Forelimb muscle (tissue), 1 donor: ENCODE data around the gene SLC38A2. TPM values are rescaled to one million over a fixed set of nuclear protein-coding genes. Genes with fewer than 3 reads are reported as not detected.

ENCODE experiments used
- DNase-seq: peaks from one replicate; pipeline ENCODE4 v3.0.0-alpha.2; 2013; ENCODE audit warnings: low read depth
- polyA plus RNA-seq: library from polyadenylated mRNA; unstranded; fragments of 120-200 nt; gene quantifications from one replicate; pipeline ENCODE4 v1.2.1, GENCODE V29; 2013; ENCODE audit not compliant: insufficient read length

Gene SLC38A2
- polyA plus RNA-seq, 1 donor: 98.9 TPM

DNA sequence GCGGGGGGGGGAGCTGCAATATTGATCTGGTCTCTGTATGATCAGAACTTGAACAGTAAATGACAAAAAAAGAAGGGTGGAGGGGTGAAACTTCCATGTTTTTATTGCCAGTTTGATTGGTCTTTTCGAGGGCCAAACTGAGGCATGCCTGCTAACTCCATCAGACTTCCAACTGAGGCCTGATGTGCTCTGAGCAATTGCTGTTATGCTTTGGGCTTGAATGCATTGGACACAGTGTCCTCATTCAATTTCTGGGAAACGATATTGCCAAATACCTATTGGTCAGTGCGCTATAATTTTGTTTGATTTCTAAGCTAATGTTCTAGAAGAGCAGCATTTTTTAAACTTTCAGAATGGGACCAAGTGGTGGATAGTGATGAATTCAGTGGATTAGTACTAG is 2.1 kb upstream of the SLC38A2 start:
- no peak for DNase-seq

DNA sequence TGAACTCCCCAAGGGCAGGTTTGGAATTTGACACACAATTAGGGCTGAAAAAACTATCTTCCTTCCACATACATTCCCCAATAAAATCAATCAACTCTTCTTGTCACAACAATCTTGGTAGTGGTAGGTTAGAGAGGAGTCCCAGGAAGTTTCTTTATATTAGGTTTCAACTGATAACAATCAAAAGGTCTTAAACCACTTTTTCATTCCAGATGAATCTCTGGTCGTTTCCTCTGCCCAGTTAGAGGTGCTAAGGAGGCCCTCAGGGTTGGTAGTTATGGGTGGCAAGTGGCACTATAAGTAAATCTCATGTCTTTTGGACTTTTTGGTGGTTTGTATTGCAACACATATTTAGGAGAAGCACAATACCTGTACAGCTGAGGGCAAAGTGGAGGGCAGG is 1.7 kb upstream of the SLC38A2 start:
- no peak for DNase-seq

DNA sequence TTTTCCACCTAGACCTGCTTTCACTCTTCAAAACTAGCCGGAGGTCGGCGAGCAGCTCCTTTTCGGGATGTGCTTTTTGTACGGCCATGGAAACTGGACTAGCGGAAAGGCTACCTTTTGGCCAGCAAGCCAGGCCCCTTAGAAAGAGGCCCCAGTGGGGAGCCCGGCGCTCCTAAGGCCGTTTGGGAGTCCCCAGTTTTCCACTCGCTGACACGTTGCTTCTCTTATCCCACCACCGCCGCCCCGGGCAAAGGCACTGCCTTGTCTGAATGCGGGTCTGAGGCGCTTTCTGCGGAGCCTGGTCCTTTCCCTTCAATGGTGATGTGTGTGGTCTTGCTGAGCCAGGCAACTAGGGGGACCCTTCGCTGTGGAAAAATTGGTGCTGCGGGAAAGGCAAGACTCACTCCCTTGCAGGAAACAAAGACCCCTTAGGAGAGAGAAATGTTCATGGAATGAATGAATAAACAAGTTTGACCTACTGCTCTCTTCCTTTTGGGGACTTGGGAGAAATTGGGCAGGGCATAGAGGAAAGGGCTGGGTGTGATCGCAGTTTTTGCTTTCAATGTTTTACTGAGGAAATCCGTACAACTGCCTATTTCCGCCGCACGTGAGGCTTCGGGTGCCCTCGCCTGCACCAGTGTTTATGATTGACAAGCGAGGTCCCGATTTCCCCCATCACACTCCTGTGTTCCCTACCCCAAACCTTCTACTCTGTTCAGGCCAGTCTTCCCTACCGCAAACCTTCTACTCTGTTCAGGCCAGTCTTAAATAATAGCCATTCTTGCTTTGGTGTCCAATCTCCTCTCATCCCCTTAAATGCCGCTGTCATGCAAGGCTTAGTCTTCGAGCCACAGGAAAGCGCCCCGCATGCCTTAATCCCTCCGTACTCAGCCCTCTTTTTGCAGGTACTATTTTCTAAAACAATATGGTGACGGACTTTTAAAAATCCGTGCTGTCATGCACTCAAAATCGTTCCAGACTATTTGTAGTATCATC is 1.0 kb upstream of the SLC38A2 start:
- DNase-seq: no peak

DNA sequence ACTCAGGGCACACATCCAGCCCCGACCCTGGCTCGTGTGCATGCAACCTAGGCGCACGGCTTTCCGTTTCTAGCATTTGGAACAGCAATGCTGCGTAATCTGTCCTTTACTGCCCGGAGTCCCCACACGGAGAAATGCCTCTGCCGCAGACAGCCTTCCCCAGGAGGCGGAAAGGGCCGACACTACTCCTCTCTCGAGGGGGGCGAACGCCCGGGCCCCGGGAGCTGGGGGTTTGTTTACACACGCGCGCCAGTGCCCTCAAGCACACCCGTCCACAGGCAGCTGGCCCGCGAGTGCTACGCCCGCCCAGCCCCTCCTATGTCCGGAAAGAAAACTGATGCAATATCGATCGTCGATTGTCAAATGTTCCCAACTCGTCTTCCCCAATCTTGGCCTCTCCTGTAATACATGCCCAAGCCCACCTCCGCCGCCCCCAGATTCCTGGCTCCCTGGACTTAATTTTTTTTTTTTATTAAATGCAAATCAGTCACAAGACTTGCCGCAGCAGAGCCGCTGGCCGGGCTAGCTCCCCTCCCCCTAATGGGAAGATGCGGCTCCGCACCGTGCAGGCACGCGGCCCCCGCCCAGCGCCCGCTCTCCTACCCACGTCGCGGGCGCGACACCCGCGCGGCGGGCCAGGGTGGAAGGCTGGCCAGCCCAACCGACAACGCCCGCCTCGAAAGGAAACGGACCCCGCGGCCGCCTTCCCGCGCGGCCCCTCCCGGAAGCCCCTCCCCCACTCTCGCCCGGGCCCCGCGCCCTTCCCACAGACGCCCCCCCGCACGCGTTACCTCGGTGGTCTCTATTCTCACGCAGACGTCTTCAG is 642 bp downstream of the SLC38A2 start:
- DNase-seq: no peak

DNA sequence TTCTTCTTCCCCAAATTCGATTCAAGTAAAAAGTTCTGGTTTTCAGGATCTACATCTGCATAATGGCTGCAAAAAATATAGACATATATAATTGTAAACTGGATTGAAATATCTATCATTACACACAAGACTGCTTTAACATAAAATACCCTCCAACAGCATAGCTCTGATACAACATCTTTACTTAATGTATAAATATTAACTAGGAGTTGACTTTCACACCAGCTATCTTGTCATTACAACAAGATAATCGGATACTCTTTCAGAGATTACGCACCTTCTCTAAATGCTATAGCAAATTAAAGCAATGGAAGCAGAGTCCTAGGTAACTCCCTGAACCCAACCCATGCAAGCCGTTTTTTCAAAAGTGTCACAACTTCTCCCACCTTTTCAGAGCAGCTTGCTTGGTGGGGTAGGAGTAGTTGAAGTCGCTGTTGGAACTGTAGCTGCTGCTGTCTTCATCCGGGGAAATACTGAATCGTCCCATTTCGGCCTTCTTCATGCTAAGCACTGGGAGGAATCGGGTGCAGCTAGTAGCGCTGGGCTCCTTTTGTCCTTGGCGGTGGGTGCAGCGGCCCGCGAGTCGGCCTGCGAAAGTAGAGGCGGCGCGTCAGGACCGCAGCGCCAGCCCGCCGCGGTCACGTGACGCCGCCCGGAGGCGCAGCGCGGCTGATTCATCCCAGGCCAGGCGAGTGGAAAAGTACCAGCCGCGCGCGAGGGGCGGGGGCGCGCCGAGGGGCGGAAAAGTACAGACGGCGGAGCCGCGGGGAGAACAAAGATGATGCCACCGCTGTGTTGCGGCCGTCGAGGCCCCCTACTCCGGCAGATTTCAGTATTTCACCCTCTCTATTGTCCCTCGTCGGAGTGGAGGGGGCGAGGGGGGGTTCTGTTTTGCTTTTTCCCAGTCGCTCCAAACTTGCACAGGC is 1.5 kb downstream of the SLC38A2 start:
- no peak for DNase-seq

DNA sequence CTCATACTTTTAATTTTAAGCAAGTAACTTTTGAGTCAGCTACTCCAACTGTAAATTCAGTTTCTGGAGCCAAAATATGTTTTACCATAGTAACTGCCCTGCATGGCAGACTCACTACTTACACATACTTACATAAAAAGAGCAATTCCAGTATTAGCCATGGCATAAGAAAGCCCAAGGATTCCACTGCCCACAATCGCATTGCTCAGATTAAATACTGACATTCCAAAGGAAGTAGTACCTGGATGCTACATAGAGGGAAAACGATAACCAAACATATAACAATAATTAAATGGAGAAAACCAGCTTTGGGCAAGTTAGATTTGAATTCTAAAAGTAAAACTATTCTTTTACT is 2.2 kb downstream of the SLC38A2 start:
- no peak for DNase-seq

DNA sequence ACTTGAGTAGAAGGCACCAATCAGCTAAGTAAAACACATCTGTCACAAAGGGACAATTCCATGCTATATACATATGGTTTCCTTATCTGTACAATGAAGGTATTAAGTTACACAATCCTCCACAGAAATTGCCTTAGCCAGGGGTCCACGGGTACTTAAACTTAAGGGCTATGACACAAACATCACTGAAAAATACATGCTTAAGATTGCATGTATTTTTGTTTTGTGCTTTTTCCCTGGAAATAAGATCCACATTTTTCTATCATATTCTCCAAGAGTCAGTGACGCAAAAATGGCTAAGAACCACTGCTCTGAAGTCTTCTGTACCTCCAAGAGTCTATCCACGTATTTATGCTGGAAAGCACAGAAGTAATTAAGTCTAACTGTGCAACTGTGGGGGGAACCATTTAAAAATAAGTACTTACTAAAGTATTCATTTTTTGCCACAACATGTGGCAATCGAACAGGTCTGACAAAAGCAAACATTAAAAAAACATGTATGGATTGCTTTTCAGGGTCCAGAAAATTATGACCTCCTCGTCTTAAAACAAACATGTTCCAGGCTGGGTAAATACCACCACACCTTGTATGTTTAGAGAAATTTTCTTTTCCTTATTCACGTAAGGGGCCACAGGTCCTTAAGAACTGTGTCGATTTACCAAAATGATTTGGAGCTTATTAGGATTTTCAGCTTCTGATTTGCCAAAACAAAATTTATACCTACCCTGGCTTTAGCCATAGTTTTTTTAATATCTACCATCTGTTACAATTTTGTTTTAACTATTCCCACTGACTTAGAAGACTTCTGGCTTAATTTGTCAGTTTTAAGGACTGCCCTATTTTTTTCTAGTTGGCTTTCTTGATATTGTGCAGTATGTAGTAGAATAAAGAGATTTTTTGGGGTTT is 2.8 kb downstream of the SLC38A2 start:
- DNase-seq: no peak

DNA sequence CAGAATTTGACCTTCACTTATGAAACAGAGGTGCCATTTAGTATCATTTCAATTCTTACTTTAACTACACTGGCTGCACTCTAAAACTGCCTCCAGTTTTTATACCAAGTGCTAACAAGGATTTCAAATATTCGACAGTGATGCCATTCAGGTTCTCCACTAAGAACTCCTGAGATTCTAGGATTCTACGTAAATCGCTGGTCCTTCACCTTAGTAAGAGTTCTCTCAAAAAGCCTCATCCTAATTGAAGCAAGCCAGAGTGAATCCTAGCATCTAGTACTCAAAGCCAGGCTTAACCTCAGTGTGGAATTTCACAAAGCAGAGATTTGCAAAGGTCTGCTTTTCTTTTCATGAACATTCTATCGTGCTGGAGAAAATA is 3.5 kb downstream of the SLC38A2 start:
- no peak for DNase-seq

DNA sequence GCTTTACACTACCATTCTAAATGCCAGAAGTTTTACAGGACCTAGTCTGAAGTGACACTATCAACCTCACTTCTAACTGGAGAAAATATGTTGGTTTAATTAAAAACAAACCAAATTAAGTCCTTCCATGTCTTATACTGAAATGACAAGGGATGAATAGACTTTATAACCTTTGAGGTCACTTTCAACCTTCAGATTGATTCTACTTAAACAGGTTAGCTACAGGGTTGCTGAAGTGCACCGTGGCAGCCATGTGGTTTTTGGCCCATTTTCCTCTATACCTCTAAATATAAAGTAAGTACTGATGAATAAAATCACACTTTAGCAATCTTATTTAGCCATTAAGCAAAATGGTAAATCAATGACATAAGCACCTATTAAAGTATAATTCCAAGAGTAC is 3.9 kb downstream of the SLC38A2 start:
- DNase-seq: no peak

DNA sequence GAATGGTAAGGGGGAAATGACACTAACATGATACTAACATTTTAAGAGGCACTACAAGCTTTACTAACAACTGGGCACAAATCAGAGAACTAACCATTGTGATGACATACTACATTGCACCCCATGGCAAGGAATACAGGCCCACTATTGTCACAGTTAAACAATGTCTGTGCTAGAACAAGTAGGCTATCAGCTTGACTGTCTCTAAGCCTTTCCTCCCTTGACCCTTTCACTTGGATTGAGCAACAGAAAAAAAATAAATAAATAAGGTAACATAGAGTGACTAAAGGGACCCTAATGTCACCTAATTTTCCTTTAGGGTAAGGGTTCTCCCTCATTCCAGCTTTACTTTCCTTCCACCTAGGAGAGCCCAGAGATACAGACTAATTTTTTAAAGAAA is 4.4 kb downstream of the SLC38A2 start:
- DNase-seq: no peak

DNA sequence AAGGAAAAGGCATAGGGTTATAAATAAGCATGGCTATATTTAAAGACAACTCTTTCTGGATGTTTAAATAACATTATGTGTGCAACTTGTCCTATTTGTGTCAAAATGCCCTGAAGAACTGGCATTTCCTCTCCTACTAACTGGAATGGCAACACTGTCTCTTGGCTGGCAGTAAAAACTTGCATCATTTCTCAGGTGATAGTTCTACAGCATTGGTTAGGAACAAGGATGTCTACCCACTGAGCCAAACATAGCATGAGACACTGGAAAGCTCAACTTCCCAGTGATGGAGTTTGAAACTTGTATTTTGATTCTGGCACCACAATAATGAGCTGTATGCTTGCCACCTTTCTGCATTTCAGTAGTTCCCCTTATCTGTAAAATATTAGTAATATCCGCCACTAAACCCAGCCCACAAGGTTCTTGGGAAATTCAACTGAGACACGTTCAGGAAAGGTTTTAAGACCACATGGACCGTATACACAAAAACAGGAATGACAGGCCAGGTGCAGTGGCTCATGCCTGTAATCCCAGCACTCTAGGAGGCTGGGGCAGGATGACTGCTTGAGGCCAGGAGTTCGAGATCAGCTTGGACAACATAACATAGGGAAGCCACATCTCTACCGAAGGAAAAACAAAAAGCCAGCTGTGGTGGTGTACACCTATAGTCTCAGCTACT is 5.1 kb downstream of the SLC38A2 start:
- no peak for DNase-seq

DNA sequence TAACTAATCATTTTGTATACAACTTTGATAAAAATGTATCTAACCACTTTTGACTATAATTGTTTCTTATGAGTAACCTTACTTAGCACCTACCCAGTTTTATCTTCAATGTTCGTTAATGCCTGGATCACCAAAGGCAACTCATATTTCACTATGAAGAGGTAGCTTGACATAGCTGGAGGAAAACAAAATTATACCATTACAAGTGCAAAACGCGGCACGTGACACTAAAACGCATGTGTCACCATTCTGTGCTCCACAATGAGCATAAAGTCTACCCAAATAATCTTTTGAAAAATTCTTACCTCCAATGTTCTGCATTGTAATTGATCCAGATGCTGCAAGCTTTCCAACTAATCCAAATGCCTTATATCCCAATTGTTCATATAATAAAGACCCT is 5.8 kb downstream of the SLC38A2 start:
- no peak for DNase-seq

DNA sequence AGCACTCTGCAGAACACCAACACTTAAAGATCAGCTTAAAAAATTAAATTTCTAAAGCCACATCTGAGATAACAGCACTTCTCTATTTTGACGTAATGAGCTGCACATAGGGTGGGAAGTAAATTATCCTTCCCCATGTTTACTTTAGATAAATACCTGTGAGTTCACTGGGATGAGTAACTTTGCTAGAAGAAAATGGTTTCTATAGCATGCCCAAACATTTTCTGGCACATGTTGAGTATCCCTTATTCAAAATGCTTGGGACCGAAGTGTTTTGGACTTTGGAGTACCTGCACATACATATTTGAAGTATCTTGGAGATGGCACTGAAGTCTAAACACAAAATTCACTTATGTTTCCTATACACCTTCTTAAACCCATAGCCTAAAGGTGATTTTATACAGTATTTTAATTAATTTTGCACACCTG is 6.6 kb downstream of the SLC38A2 start:
- DNase-seq: no peak

DNA sequence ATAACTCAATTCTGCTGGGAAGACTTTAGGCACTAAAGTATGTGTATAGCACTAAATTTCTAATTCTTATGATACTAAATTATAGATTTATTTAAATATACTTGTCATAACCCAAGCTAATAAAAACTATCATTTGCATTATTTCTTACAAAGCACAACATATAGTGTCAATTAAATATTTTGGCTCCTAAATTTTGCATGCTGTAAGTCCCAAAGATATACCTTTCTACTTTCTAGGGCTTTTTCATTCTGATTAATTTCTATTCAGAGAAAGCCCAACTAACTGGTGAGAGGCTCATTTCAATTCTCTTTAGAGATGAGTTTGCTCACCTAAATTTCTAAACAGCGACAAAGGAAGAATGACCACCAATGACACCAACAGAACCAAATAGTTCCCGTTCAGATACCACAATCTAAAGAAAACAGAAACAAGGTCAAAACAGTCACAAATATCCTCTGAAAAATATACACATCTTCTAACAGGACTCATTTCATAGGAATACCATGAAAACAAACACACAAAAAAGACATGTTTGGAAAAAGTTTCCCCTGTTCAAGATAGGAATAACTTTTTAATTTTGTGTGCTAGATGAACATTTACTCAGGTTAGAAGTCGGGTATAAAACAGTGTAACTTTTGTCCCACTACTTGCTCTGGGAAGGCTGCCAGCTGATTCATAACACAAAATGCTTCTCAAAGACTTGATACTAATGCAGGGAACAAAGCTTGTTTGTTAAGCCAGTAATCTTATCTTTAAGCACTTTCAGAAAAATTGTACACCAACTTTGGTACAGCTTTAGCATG is 7.6 kb downstream of the SLC38A2 start:
- DNase-seq: no peak

DNA sequence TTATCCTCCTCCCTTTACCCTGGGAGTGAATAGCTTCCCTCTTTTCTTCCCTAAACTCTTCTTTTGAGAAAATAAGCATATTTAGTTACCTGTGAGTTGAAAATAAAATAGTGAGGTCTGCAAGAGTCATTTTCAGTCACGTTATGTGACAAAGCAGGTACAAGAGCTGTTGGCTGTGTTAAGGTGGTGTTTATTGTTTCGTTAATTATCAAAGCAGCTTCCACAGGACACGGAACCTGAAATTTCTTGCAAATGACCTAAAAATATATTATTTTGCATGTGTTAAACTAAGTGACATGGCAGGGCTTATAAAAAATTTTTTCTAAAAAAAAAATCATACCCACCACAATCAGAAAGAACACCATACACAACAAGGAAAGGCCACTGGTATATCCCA is 8.3 kb downstream of the SLC38A2 start:
- DNase-seq: no peak

DNA sequence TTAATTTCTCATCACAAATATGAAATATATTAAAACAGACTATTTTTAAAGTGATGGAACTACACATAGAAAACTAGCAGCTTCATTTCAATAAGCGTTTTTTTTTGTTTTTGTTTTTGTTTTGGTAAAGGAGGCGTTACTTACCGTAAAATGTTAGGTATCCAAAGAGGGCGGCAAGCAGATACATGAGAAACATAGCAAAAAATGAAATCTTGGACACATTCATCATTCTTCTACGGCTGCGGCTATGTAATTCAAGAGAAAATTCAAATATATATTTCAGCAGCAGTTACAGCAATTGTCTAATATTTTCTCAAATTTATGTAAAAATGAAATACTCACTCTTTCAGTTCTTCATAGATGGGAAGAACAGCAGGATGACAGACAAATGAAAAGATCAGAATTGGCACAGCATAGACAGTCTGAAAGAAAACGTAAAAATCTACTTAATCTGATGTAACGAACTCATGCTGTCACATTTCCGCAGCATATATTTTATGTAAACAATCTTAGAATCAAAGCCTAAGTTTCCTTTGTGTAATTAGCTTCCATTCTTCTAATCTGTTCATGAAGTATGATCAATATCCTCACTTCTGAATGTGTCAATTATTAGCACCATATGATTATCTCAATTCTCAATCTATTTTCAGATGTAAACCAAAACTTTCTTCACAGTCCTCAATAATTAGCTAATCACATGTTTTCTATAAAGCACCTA is 8.8 kb downstream of the SLC38A2 start:
- DNase-seq: no peak

DNA sequence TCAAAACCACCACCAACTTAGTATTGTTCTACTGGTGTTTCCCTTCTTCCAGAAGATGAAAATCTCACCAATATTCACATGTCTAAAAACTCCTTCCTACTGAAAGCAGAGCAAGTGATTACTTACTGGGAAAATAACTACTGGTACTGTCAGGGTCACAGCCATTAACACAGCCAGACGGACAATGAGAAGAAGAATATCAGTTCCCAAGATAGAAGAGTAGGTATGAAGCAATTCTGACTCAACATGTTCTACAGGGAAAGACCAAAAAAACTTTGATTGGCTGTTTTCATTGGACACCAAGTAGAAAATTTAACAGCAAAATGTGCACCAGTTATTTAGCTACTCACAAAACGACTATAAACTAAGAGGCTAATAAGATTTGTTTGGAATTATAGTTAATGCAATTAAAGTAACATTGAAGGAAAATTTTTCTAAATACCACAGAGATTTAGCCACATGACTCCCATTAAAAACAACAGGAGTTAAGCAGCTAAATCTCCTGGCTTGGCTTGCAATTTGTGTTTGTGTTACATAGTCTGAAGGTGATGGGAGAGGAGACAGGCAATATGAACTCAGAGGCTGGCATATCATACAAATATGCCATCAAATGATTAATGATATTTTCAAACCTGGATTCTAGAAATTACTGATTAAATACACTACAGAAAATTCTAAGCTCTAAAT is 9.5 kb downstream of the SLC38A2 start:
- DNase-seq: no peak

DNA sequence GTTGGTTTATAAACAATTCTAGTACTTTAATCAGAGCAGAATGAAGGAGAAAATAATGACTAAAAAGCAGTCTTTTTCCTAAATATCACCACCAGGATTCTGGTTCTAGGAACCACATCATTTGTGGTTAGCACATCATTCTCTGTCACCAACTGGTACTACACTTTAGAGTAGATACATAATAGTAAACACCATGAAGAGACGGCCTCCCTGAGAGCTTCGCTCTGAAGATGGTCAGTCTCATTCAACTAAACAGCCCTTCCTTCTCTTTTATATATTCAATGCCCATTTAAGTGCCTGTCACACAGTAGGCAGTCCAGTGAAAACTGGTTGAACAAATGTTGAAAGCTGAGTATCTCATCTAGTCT is 10.9 kb downstream of the SLC38A2 start:
- no peak for DNase-seq
